ENCODE measurements around the gene SERPINC1.

Gene SERPINC1

GRCh38 chr1:173867753-173868265 is 49.3 kb downstream of the SERPINC1 start, which contains the start of gene GAS5:
TSS of gene GAS5 (minus strand) at chr1:173867989.
- H3K4me3 ChIP-seq (IDR thresholded peaks at IDR 0.05; ENCODE audit: insufficient read depth, low read depth, low read length): peak within 1 kb of the TSS; percentile 96
- peak within 1 kb of the TSS; percentile 83 for H3K27ac ChIP-seq
- peak within 1 kb of the TSS; percentile 100 for H3K4me2 ChIP-seq
- peaks cover 40% of the 10 kb centered on the region for H3K79me2 ChIP-seq (ENCODE audit: insufficient read depth, low read depth)
- H3K9ac ChIP-seq: peak within 1 kb of the TSS; percentile 91
- H3K4me1 ChIP-seq (ENCODE audit: low read depth, poor library complexity, severe bottlenecking): peaks cover 56% of the 10 kb centered on the region
- no peaks in the 10 kb centered on the region for H3K27me3 ChIP-seq (ENCODE audit: insufficient read depth, low read depth)
- H3K36me3 ChIP-seq (ENCODE audit: insufficient read depth): peaks cover 41% of the 10 kb centered on the region
- TF ChIP-seq CTCF (conservative IDR thresholded peaks at IDR 0.05; ENCODE audit: low read depth, low read length): no peak
- H4K20me1 ChIP-seq (ENCODE audit: insufficient read depth): peaks cover 41% of the 10 kb centered on the region
- H2AFZ ChIP-seq (ENCODE audit: low read depth): peak within 1 kb of the TSS; percentile 94

- peaks cover 57% of the 10 kb centered on the region for H3K4me1 ChIP-seq (ENCODE audit: low read depth, poor library complexity, severe bottlenecking)
- H3K36me3 ChIP-seq (ENCODE audit: insufficient read depth): peaks cover 41% of the 10 kb centered on the region
- H2AFZ ChIP-seq (ENCODE audit: low read depth): peak overlapping the region; percentile 15; the same call in 1 of the 2 replicates
- peaks cover 40% of the 10 kb centered on the region for H3K79me2 ChIP-seq (ENCODE audit: insufficient read depth, low read depth)
- H3K4me3 ChIP-seq (IDR thresholded peaks at IDR 0.05; ENCODE audit: insufficient read depth, low read depth, low read length): peak overlapping the region; percentile 81
- H3K27ac ChIP-seq: peak overlapping the region; percentile 83
- peak overlapping the region; percentile 91 for H3K9ac ChIP-seq
- no peak for TF ChIP-seq CTCF (conservative IDR thresholded peaks at IDR 0.05; ENCODE audit: low read depth, low read length)
- H4K20me1 ChIP-seq (ENCODE audit: insufficient read depth): peaks cover 45% of the 10 kb centered on the region
- peak overlapping the region; percentile 100 for H3K4me2 ChIP-seq
- no peaks in the 10 kb centered on the region for H3K27me3 ChIP-seq (ENCODE audit: insufficient read depth, low read depth)
These were observed 49.9 kb downstream of the SERPINC1 start for GRCh38 chr1:173867141-173867752.

GRCh38 chr1:173866413-173867115 is 50.6 kb downstream of the SERPINC1 start:
- Histone ChIP-seq H2AFZ (ENCODE audit: low read depth) (no peak overlapping the region), H3K36me3 (ENCODE audit: insufficient read depth) (peaks cover 41% of the 10 kb centered on the region), H4K20me1 (ENCODE audit: insufficient read depth) (peaks cover 45% of the 10 kb centered on the region), H3K4me3 (IDR thresholded peaks at IDR 0.05; ENCODE audit: insufficient read depth, low read depth, low read length) (peak overlapping the region; percentile 81), H3K4me2 (peak overlapping the region; percentile 100), H3K9ac (peak overlapping the region; percentile 91), H3K4me1 (ENCODE audit: low read depth, poor library complexity, severe bottlenecking) (peaks cover 57% of the 10 kb centered on the region), H3K79me2 (ENCODE audit: insufficient read depth, low read depth) (peaks cover 40% of the 10 kb centered on the region), H3K27me3 (ENCODE audit: insufficient read depth, low read depth) (no peaks in the 10 kb centered on the region), H3K27ac (peak overlapping the region; percentile 83)
- TF ChIP-seq CTCF (conservative IDR thresholded peaks at IDR 0.05; ENCODE audit: low read depth, low read length): no peak

- Histone ChIP-seq H2AFZ (ENCODE audit: low read depth) (no peak overlapping the region), H3K27me3 (ENCODE audit: insufficient read depth, low read depth) (no peaks in the 10 kb centered on the region), H3K4me1 (ENCODE audit: low read depth, poor library complexity, severe bottlenecking) (peaks cover 57% of the 10 kb centered on the region), H3K9ac (peak overlapping the region; percentile 91; the same call in 1 of the 2 replicates), H4K20me1 (ENCODE audit: insufficient read depth) (peaks cover 45% of the 10 kb centered on the region), H3K4me3 (IDR thresholded peaks at IDR 0.05; ENCODE audit: insufficient read depth, low read depth, low read length) (peak overlapping the region; percentile 81), H3K79me2 (ENCODE audit: insufficient read depth, low read depth) (peaks cover 40% of the 10 kb centered on the region), H3K4me2 (peak overlapping the region; percentile 100), H3K36me3 (ENCODE audit: insufficient read depth) (peaks cover 41% of the 10 kb centered on the region), H3K27ac (peak overlapping the region; percentile 83)
- no peak for TF ChIP-seq CTCF (conservative IDR thresholded peaks at IDR 0.05; ENCODE audit: low read depth, low read length)
These were observed 51.5 kb downstream of the SERPINC1 start for GRCh38 chr1:173865468-173866164.

Measured in KMS-11 (cell line).